Frontal cortex (tissue), 4 donors: Measurements from ENCODE around the gene FRMD4A. TPM values are rescaled to one million over a fixed set of nuclear protein-coding genes. Genes with fewer than 3 reads are reported as not detected.

Source experiments
- DNase-seq, 2 donors: peaks; one replicate each; pipeline ENCODE4 v3.0.0; 2012; ENCODE audit warnings: low spot score in 2 of 2
- FAIRE-seq: peaks from 2 replicates; lab custom pipeline; 2012; peaks lifted over from hg19 to GRCh38; lab: Jason Lieb, UNC
- total RNA-seq: library from RNA; depleted of rRNA; stranded (reverse); fragments of >200 nt; gene quantifications from one replicate; pipeline ENCODE4 v1.2.3, GENCODE V29; 2014
- donor health status: control.
- donor health status: control.
- donor health status: control.

Gene FRMD4A
- total RNA-seq, 1 donor from 2014 or later = 69.7 TPM

DNA sequence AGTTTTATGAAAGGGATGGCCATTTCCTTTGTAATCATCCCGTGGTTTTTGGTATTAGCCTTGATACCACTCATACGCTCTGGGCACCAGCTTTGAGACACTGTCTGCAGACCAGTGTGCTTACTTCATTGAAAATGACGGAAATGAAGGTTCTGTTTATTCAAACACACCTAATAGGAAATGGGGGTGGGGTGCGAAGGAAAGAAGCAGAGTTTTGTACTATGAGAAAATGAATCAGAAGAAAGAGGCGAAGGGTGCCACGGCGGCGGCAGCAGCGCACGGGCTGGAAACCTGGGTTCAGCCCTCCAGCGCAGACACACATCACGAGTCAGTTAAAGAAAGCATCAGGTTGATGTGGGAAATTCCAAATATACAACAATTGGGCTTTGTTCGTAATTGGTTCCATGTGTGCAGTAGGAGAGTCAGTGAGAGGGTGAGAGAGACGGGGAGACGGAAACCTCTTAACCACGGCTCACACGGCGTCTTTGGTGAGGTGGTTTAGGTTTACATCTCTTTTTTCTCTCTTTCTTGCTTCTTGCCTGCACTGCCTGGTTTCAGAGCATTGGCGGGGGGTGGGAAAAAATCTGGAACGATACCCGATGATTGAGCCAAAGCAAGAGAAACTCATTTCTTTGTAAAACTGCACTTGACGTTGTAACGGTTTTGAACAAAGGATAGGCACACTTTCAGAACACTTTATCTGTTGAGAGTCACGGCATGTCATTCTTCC, 321.2 kb downstream of the FRMD4A start:
- FAIRE-seq (no peak), DNase-seq (no peak)

DNA sequence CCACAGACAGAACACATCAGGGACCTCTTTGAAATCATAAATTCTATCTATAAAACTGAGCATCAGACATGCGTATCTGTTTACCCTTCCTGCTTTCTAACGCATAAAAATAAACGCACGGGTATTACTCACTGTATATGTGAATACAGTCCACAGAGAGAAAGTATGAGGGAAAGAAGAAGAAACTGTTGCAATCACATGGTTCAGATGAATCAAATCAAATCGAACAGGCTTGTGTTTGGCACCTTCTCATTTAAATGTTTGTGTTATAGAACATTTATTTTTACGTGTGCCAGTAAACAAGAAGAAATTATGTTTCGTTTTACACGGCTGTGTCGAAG, 322.0 kb downstream of the FRMD4A start:
- no peak for FAIRE-seq

DNA sequence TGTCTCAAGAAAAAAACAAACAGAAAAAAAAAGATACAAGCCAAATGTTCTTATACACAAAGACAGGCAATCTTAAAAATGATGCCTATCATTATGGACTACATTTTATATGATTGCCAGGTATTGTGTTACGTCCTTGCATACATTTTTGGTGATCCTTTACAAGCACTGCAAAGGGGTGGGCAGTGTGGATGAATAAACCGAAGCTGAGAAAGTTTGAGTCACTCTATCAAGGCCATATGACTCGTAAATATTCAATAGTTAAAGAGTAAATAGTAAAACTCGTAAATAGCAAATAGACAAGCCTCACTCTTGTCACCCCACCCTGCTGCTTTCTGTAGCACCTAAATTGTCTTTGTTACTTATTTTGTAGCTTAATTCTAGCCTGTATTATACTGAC, 326.2 kb downstream of the FRMD4A start:
- DNase-seq (no peak), FAIRE-seq (no peak)

More for the DNA sequence above, 322.0 kb downstream of the FRMD4A start:
- DNase-seq = no peak

DNA sequence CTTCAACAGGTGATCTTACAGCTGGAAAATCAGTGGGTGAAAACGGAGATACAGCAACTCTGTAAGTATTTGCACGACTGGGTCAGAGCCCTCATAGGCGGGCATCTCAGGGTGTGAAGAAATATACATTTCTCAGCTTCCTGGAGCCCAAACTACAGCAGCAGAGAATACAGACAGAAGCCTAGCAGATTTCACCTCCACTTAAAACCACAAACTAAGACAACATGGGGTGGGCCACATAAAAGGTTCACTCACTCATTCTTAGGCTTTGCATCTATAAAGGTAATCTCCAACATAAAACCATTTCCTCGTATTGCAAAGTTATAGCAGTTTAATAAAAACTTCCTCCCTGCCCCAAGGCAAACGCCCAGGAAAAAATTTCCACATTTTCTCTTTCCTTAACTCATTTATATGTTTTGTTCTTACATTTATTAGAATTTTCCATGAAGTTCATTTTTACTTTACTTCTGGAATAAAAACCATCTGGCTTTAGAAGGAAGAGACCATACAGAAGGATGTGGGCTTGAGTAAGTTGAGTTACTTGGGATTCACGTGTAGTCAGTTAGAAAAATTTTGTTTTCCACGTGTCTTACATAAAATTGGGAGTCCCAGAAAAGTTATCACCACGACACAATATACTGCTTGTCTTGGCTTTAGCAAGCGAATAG, 327.1 kb downstream of the FRMD4A start:
- DNase-seq (no peak), FAIRE-seq (no peak)

DNA sequence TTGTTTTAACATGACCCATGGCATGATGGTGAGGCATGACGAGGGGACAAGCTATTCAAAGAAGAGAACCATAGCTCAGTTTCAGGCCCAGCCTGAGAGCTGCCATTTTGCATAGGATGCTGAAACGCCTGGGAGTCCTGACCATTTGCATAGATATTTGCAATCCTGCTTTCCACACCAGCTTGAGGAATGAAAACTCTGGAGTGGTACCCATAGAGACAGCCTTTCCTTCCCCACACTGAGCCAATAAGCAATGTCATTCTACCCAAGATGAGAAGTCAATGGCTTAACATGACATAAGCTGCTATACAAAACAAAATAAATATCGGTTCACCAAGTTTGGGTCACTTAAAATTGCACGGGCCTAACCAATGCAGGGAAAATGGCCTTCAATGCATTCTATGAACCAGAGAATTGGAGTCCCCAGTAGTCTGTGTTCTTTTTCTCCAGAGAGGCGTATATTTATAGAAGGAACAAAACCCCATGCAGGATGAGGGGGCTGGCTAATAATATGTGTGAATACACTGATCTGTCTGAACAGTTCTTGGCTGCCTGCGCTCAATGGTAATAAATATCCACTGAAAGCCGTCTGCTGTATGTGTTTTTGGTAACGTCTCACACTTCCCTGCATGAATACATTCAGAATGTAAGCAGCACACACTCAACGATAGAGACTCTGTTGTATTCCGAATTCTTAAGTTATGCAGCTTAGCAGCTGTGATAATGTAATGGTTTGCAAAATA, 329.3 kb downstream of the FRMD4A start:
- FAIRE-seq (no peak), DNase-seq (no peak)

DNA sequence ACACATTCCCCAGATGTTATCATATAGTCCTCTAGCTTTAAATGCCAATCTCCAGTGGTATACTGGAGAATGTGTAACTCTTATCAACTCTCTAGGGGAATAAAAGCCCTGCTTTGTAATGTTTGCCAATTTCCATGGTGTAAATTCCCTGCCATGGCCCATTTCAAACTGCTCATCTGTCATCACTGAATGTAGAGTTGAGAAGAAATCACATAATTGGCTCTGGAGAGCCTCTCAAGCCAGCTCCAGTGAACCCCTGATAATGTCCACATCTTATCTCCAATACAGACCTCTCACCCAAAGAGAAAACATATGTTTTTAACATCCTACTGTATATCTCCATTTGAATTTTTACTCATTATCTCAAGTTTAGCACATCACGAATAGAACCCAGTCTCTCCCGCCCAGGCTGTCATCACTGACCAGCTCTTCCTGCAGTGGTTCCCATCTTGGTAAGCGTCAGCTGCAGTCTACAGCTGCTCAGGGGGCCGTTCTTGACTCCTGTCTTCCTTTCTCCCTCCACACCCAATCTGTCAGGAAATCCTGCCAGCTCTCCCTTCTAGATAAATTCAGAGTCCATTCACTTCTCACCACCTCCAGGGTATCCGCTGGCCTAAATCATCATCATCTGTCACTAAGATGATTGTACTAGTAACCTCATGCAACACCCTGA, 332.4 kb downstream of the FRMD4A start:
- no peak for FAIRE-seq
- DNase-seq = no peak

DNA sequence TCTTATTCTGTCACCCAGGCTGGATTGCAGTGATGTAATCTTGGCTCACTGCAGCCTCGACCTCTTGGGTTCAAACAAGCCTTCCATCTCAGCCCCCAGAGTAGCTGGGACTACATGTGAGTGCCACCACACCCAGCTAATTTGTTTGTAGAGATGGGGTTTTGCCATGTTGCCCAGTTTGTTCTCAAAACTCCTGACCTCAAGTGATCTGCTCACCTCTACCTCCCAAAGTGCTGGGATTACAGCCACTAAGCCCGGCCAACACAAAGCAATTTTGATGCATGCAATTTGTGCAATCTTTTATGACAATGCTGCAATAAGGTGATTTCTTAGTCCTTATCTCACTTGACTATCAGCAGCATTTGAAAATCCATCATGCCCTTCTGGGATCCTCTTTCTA, 333.1 kb downstream of the FRMD4A start:
- FAIRE-seq = no peak

DNA sequence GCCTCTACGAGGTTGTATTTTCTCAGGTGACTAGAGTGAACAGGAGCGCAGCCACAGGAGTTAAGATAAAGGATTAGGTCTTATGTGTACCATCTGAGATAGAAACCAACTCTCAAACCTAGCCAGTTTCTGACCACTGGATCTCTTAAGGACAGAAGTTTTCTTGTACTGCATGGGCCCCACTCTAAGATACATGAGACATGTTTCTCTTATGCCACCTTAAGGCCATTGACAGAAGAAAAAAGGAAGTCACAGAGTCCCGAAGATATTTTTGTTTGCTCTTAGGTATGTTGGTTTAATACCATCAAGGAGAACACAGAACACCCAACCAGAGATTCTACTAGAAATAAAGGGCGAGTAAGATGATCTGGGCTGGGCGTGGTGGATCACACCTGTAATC, 335.8 kb downstream of the FRMD4A start:
- no peak for FAIRE-seq
- no peak for DNase-seq

More for the DNA sequence above, 333.1 kb downstream of the FRMD4A start:
- no peak for DNase-seq

DNA sequence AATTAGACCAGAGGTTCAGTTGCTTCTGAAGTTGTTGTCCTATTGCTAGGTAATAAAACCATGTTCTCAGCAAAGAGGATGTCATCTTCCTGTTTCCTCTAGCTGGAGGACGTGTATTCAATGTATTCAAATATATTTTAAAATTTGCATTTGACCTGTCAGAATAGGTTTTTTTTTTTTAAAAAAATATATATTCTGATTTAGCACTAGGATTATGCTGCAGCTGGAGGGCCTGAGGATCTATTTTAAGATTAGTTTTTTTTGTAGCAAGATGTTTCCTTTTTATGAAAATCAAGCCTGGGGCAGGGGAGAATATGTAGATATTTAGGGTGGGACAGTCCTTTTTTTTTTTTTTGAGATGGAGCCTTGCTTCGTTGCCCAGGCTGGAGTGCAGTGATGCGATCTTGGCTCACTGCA, 337.0 kb downstream of the FRMD4A start:
- DNase-seq (no peak), FAIRE-seq (no peak)

DNA sequence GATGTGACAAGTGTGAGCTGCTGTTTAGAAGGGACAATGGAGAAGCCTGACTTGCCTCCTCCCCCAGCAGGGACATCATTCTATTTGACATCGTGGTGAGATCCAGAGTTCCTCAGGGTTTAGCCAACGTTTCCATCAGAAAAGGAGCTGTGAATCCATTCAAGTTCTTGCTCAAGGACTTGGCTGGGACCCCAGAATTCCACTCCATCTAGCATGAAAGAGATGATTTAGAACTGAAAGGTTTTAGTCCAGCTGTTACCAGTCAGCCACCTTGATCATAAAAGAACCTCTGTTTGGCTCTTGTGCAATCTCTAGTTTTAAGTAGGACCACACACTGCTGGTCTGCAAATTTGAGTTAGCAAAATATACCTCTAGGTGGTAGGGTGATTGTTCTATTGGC, 337.6 kb downstream of the FRMD4A start:
- no peak for FAIRE-seq
- DNase-seq = no peak

DNA sequence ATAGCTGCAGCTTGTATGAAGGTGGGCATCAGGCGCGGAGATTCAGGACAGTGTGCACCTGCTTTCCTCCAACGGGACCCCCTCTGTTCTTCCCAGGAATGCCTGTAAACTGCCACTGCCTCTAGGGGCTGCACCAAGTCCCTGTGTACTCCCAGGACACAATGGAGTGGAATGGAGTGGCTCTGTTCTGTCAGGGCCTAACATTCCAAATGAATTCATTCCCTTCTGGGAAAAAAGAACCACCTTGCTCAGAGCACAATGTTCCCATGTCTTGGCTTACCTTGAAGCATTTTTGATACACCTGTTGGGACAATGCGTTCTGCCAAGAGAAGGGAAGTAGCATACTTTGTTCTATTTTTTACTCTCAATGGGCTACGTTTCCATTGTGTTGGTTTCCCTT, 339.4 kb downstream of the FRMD4A start:
- DNase-seq (no peak), FAIRE-seq (no peak)

DNA sequence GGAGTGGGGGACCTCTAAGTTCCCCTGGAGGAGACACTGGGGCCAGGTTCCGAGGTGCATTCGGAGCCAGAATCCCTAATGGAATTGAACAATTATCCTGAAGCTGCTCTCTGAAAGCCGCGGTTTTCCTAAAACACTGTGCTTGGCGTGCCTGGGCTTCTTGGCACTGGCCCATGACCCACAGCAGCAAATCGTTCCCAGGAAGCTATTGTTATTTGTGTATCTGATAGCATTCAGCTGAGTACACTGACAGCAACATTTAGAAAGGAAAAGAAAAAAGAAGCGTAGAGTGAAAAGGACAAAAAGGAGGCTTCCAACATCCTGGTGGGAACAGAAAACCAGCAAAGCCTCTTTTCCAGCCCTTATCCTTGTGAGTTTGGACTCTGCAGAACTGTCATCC, 339.8 kb downstream of the FRMD4A start:
- FAIRE-seq (no peak), DNase-seq (no peak)

DNA sequence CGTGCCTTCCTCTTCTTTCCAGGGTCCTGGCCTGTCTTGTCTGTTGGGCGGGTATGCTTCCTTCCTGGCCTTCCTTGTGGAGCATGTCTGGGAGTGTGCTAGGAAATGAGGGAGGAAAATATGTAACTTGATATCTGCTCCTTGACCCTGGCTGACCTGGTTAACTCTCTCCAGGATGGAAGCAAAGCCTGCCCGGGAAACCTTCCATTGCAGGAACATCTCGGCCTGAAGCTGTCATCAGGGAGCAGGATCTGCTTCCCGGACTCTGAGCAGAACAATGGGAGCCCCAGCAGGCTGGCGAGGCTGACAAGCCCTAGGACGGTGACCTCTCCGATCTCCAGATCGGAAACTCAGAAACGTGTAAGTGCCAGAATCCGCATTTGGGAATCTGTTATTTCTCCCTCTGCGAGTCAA, 340.3 kb downstream of the FRMD4A start:
- no peak for DNase-seq
- FAIRE-seq = no peak

DNA sequence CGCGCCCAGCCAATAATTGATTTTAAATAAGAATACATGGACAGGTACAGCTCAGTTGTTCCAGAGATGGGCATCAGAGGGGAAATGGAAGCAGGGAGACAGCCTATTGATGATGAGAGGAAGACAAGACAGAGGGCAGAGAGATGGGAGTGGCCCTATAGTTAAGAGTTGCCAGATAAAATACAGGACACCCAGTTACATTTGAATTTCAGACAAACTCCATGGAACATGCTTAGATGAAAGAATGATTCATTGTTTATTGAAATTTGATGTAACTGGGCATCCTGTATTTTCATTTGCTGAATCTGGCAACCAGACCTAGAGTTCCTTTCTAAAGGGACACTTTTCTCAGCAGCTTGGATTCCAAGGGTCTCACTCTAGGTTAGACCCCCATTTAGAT, 341.1 kb downstream of the FRMD4A start:
- no peak for FAIRE-seq
- DNase-seq = no peak

DNA sequence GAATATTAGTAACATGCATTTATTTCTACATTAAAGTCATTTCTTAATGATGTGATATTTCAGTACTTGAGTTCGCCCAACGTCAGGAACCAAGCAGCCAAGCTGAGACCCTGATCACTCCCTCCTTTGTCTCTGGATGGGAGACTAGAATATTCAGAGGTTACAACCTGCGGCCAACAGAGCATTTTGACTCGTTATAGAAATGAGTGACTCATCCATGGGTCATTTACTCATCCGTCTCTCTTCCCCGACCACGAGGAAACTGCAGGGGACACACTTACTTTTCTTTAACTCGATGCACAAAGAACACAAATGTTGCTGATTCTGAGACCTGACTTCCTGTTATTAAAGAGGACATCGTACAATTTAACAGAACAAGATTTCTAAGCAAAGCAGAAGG, 343.3 kb downstream of the FRMD4A start:
- no peak for FAIRE-seq
- no peak for DNase-seq

DNA sequence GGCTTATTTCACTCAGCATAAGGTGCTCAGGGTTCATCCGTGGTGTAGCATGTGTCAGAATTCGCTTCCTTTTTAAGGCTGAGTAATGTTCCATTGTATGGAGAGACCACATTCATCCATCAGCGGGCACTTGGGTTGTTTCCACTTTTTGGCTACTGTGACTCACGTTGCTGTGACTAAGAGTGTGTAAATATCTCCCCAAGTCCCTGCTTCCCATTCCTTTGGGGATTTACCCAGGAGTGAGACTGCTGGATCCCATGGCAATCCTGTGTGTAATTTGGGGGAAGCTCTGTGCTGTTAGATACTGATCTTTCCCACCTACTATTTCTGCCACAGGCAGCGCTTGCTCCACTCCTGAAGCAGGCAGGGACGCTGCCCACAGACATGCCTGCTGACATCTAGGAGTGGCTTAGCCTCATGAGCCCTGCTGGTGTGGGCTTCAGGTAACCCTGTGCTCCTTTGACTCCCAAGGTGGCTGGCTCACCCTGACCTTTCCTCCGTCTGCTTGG, 346.0 kb downstream of the FRMD4A start:
- DNase-seq (no peak), FAIRE-seq (no peak)

DNA sequence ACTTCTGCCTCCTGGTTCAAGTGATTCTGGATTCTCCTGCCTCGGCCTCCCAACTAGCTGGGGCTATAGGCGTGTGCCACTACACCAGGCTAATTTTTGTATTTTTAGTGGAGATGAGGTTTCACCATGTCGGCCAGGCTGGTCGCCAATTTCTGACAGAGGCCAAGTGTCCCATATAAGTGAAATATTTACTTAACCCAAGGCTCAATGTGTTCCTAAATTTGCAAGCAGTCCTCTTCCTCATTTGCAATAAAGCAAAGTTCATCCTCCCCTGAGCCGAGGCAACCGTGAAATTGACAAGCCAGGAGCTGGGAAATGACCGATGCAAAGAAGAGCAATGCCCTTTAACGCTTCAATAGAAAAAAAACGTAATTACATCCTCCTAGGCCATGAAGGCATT, 347.7 kb downstream of the FRMD4A start:
- FAIRE-seq = no peak
- no peak for DNase-seq

DNA sequence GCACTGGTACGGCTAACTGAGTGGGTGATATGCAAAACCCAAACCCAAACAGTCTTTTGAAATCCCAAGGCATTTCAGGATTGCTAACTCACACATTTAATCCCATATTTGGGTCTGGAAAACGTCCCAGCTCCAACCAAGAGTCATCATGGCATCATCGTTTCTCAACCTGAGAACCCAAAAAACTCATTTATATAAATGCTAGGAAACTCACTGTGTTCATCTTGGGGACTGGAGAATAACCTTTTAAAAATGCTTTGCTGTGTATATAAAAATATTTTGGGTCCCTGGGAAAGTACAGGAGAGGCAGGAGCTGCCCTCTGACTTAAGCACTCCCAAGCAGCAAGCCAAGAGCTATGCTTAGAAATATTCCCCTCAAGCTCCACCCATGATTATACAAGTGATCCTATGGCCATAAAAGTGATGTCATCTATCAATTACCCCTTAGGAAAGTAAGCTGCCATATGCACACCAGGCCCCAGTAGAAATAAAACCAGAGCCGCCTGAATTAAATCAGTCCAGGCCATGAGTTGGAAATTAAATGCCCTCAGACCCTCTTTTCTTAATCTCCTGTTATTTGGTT, 352.1 kb downstream of the FRMD4A start:
- DNase-seq (no peak), FAIRE-seq (no peak)

DNA sequence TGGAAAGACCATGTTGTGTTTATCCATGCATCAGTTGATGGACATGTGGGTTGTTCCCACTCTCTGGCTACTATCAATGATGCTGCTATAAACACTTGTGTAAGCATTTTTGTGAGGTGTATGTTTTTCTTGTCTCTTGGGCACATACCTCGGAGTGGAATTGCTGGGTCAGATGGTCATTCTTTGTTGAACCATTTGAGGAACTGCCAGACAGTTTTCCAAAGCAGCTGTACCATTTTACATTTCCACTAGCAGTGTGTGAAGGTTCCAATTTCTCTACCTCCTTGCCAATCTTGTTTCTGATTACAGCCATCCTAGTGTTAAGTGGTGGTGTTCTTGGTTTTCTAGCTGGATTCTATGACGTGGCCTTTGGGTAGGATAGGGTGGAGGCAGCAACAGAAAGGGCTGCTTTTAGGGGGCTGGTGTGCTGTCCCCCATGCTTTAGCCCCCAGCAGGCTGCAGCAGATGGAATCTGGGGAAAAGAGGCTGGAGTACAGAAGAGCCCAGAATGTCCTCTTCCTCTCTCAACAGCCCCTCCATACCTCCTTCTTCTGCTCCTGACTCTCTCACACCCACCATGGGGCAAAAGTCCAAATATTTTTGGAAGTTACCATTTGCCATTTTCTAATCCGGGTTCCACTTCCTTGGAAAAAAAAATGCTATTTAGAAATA, 352.7 kb downstream of the FRMD4A start:
- FAIRE-seq = no peak
- DNase-seq = no peak

DNA sequence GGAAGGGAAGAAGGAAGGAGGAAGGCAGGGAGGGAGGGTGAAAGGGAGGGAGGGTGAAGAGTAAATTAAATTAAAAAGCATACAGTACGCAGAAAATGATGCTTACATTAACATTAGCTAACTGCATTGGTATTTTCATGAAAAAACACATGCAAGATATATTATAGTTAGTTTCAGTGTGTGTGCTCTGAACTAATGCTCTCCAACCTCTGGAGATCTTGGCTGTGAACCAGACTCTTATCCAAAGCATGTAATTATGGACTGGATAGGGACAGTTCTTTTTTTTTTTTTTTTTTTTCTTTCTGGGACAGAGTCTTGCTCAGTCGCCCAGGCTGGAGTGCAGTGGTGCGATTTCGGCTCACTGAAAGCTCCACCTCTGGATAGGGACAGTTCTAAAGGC, 357.0 kb downstream of the FRMD4A start:
- DNase-seq (no peak), FAIRE-seq (no peak)
